Keratinocyte (primary cell): ENCODE results near the gene DOCK3. TPM values are rescaled to one million over a fixed set of nuclear protein-coding genes. Genes with fewer than 3 reads are reported as not detected.

Experiments
- DNase-seq: peaks from one replicate; pipeline ENCODE4 v3.0.0-alpha.2; 2011; ENCODE audit warnings: low read depth, missing footprints, low spot score
- FAIRE-seq: peaks from 2 replicates; lab custom pipeline; 2011; peaks lifted over from hg19 to GRCh38; lab: Jason Lieb, UNC
- H2AFZ ChIP-seq: 2 replicates; pipeline ENCODE4 v1.6.0; 2012; ENCODE audit warnings: low read length, control low read depth, inconsistent platforms; ENCODE audit not compliant: control insufficient read depth
- H3K27ac ChIP-seq: 2 replicates; pipeline ENCODE4 v1.5.1; 2011; ENCODE audit warnings: low read length; ENCODE audit not compliant: control insufficient read depth, insufficient read depth
- H3K27me3 ChIP-seq: 3 replicates; pipeline ENCODE4 v1.6.0; 2011; ENCODE audit warnings: low read length; ENCODE audit not compliant: control insufficient read depth, insufficient read depth; ENCODE audit errors: extremely low read depth
- H3K36me3 ChIP-seq, 2 experiments: 2 replicates in 1 of 2; 3 replicates in 1 of 2; pipeline ENCODE4 v1.5.1; 2011; ENCODE audit warnings: low read length in 2 of 2, mild to moderate bottlenecking in 1 of 2; ENCODE audit not compliant: control insufficient read depth in 2 of 2, insufficient read depth in 2 of 2; ENCODE audit errors: extremely low read depth in 1 of 2
- H3K4me1 ChIP-seq: 3 replicates; pipeline ENCODE4 v1.5.1; 2011; ENCODE audit warnings: low read length; ENCODE audit not compliant: control insufficient read depth, insufficient read depth; ENCODE audit errors: extremely low read depth
- H3K4me2 ChIP-seq: 3 replicates; pipeline ENCODE4 v1.6.0; 2011; ENCODE audit warnings: low read depth, low read length; ENCODE audit not compliant: control insufficient read depth, insufficient read depth; ENCODE audit errors: extremely low read depth
- H3K4me3 ChIP-seq, 3 experiments: fragments of 200-600 bp in 1 of 3; sonication (generic) in 1 of 3; 2 replicates in 2 of 3; 3 replicates in 1 of 3; pipeline ENCODE4 v1.5.1; 2011 to 2016; ENCODE audit warnings: low read length in 3 of 3, mild to moderate bottlenecking in 3 of 3, control low read depth in 2 of 3, inconsistent platforms in 1 of 3, low read depth in 1 of 3, mixed read lengths in 1 of 3, mixed run types in 1 of 3, moderate library complexity in 1 of 3; ENCODE audit not compliant: control insufficient read depth in 2 of 3, insufficient read depth in 2 of 3; ENCODE audit errors: extremely low read depth in 1 of 3
- H3K79me2 ChIP-seq: 2 replicates; pipeline ENCODE4 v1.6.0; 2012; ENCODE audit warnings: low read length; ENCODE audit not compliant: control insufficient read depth, insufficient read depth
- H3K9ac ChIP-seq: 3 replicates; pipeline ENCODE4 v1.6.0; 2011; ENCODE audit warnings: low read length; ENCODE audit not compliant: control insufficient read depth, insufficient read depth; ENCODE audit errors: extremely low read depth
- H3K9me1 ChIP-seq: 3 replicates; pipeline ENCODE4 v1.6.0; 2011; ENCODE audit warnings: low read length; ENCODE audit not compliant: control insufficient read depth, insufficient read depth; ENCODE audit errors: extremely low read depth
- H3K9me3 ChIP-seq: 2 replicates; pipeline ENCODE4 v1.5.1; 2012; ENCODE audit warnings: low read depth, low read length; ENCODE audit not compliant: control insufficient read depth
- H4K20me1 ChIP-seq: 3 replicates; pipeline ENCODE4 v1.6.0; 2011; ENCODE audit warnings: low read length; ENCODE audit not compliant: control insufficient read depth, insufficient read depth; ENCODE audit errors: extremely low read depth
- CTCF ChIP-seq, 3 experiments: IDR thresholded peaks in 1 of 3; conservative IDR thresholded peaks in 1 of 3; optimal IDR thresholded peaks in 1 of 3; 2 replicates in 2 of 3; 3 replicates in 1 of 3; pipeline versions ENCODE3 to v1.5.1; 2011; ENCODE audit warnings: low read length in 3 of 3, mild to moderate bottlenecking in 3 of 3, moderate library complexity in 2 of 3, control low read depth in 1 of 3, inconsistent platforms in 1 of 3; ENCODE audit not compliant: insufficient read depth in 2 of 3; ENCODE audit errors: extremely low read depth in 1 of 3
- EZH2 ChIP-seq: IDR thresholded peaks from one replicate; pipeline ENCODE4 v1.6.1; 2012; ENCODE audit warnings: inconsistent platforms, mild to moderate bottlenecking, low read length, moderate library complexity
- dilution Hi-C: fragments of 300-500 bp; cut with MboI; formaldehyde crosslinking; loops from one replicate; pipeline ENCODE4 v1.7.0; 2020; ENCODE audit warnings: low sequenced_read_pairs; ENCODE audit not compliant: extremely low pct_ligation_motif_present
- polyA plus RNA-seq, 5 experiments: library from polyadenylated mRNA; depleted of rRNA in 3 of 5; stranded (reverse) in 3 of 5; stranded (forward) in 1 of 5; unstranded in 1 of 5; fragments of >200 nt; gene quantifications; 1 replicate in 1 of 5; 2 replicates in 3 of 5; 3 replicates in 1 of 5; pipeline versions ENCODE4 v1.2.1 to v1.2.3, GENCODE V29; 2011 to 2012; ENCODE audit warnings: missing spikeins in 2 of 5, low read depth in 1 of 5, low replicate concordance in 1 of 5

The DOCK3 gene
- polyA plus RNA-seq, 1 donor (not counting 4 experiments of a cell fraction or from before 2014, with no cell fraction given), result 0.10 TPM

- Histone ChIP-seq H3K9ac (no peak overlapping the region), H3K36me3 (peaks cover 0 to 5% of the 10 kb centered on the region in 2 experiments), H4K20me1 (no peaks in the 10 kb centered on the region), H3K4me3 (no peak overlapping the region), H3K79me2 (no peaks in the 10 kb centered on the region), H3K27ac (no peak overlapping the region), H3K27me3 (no peaks in the 10 kb centered on the region), H3K9me1 (no peaks in the 10 kb centered on the region), H2AFZ (no peak overlapping the region), H3K4me1 (peaks cover 14% of the 10 kb centered on the region), H3K4me2 (no peak overlapping the region), H3K9me3 (no peaks in the 10 kb centered on the region)
- dilution Hi-C loops, result no loop called here
- DNase-seq (no peak), FAIRE-seq (no peak)
- TF ChIP-seq CTCF (optimal IDR thresholded peaks at IDR 0.05 in 1 of 3, IDR thresholded peaks at IDR 0.05 in 1 of 3, conservative IDR thresholded peaks at IDR 0.05 in 1 of 3; ENCODE audit: extremely low read depth in 1 of 3, insufficient read depth in 2 of 3, low read length in 3 of 3), result no peak
- TF ChIP-seq EZH2, result no peak
Observed at GRCh38 chr3:50653937-50654595, 20.7 kb upstream of the DOCK3 start.

- DNase-seq (no peak), FAIRE-seq (peak; percentile 48)
Observed at GRCh38 chr3:50655009-50655830, 19.5 kb upstream of the DOCK3 start.

More at GRCh38 chr3:50655009-50655830, 19.5 kb upstream of the DOCK3 start:
- dilution Hi-C loops, result no loop called here
- no peak overlapping the region for H3K4me2 ChIP-seq
- peaks cover 14% of the 10 kb centered on the region for H3K4me1 ChIP-seq
- H3K9me3 ChIP-seq, result no peaks in the 10 kb centered on the region
- no peak overlapping the region for H3K9ac ChIP-seq
- H3K27ac ChIP-seq, result no peak overlapping the region
- H3K9me1 ChIP-seq, result no peaks in the 10 kb centered on the region
- no peaks in the 10 kb centered on the region for H4K20me1 ChIP-seq
- H3K79me2 ChIP-seq, result no peaks in the 10 kb centered on the region
- H3K4me3 ChIP-seq, result no peak overlapping the region
- H3K36me3 ChIP-seq, result no peaks in the 10 kb centered on the region
- no peak overlapping the region for H2AFZ ChIP-seq
- TF ChIP-seq CTCF (optimal IDR thresholded peaks at IDR 0.05 in 1 of 3, IDR thresholded peaks at IDR 0.05 in 1 of 3, conservative IDR thresholded peaks at IDR 0.05 in 1 of 3; ENCODE audit: extremely low read depth in 1 of 3, insufficient read depth in 2 of 3, low read length in 3 of 3), result no peak
- TF ChIP-seq EZH2, result no peak
- no peaks in the 10 kb centered on the region for H3K27me3 ChIP-seq
